Measurements from ENCODE around the gene TNP1. TPM values are rescaled to one million over a fixed set of nuclear protein-coding genes. Genes with fewer than 3 reads are reported as not detected.

Gene TNP1
- total RNA-seq, 1 donor from 2014 or later = not detected

GRCh38 chr2:216882876-216883275 is 23.0 kb upstream of the TNP1 start:
- Mint-ChIP-seq H3K4me1 (ENCODE audit: unreplicated experiment) (no peaks in the 10 kb centered on the region), H3K27me3 (ENCODE audit: unreplicated experiment) (peaks cover 6% of the 10 kb centered on the region), H3K9me3 (ENCODE audit: unreplicated experiment) (no peaks in the 10 kb centered on the region), H3K4me3 (ENCODE audit: unreplicated experiment) (no peak overlapping the region), H3K36me3 (ENCODE audit: low read depth, unreplicated experiment) (no peaks in the 10 kb centered on the region), H3K27ac (ENCODE audit: unreplicated experiment) (no peak overlapping the region)
- DNase-seq (ENCODE audit: low spot score) = no peak
- TF ChIP-seq CTCF (IDR thresholded peaks at IDR 0.05; ENCODE audit: unreplicated experiment) = no peak

GRCh38 chr2:216881411-216881810 is 21.5 kb upstream of the TNP1 start:
- Mint-ChIP-seq H3K36me3 (ENCODE audit: low read depth, unreplicated experiment) (no peaks in the 10 kb centered on the region), H3K27ac (ENCODE audit: unreplicated experiment) (no peak overlapping the region), H3K27me3 (ENCODE audit: unreplicated experiment) (peaks cover 6% of the 10 kb centered on the region), H3K4me3 (ENCODE audit: unreplicated experiment) (no peak overlapping the region), H3K4me1 (ENCODE audit: unreplicated experiment) (no peaks in the 10 kb centered on the region), H3K9me3 (ENCODE audit: unreplicated experiment) (no peaks in the 10 kb centered on the region)
- DNase-seq (ENCODE audit: low spot score) = no peak
- no peak for TF ChIP-seq CTCF (IDR thresholded peaks at IDR 0.05; ENCODE audit: unreplicated experiment)

GRCh38 chr2:216880509-216881184 is 20.8 kb upstream of the TNP1 start:
- no peak for TF ChIP-seq CTCF (IDR thresholded peaks at IDR 0.05; ENCODE audit: unreplicated experiment)
- no peaks in the 10 kb centered on the region for H3K36me3 Mint-ChIP-seq (ENCODE audit: low read depth, unreplicated experiment)
- no peak overlapping the region for H3K4me3 Mint-ChIP-seq (ENCODE audit: unreplicated experiment)
- H3K27me3 Mint-ChIP-seq (ENCODE audit: unreplicated experiment) = peaks cover 6% of the 10 kb centered on the region
- no peak for DNase-seq (ENCODE audit: low spot score)
- H3K4me1 Mint-ChIP-seq (ENCODE audit: unreplicated experiment) = no peaks in the 10 kb centered on the region
- no peak overlapping the region for H3K27ac Mint-ChIP-seq (ENCODE audit: unreplicated experiment)
- no peaks in the 10 kb centered on the region for H3K9me3 Mint-ChIP-seq (ENCODE audit: unreplicated experiment)

GRCh38 chr2:216879727-216880508 is 20.1 kb upstream of the TNP1 start:
- H3K36me3 Mint-ChIP-seq (ENCODE audit: low read depth, unreplicated experiment) = no peaks in the 10 kb centered on the region
- H3K27me3 Mint-ChIP-seq (ENCODE audit: unreplicated experiment) = peaks cover 6% of the 10 kb centered on the region
- H3K4me1 Mint-ChIP-seq (ENCODE audit: unreplicated experiment) = no peaks in the 10 kb centered on the region
- DNase-seq (ENCODE audit: low spot score) = no peak
- no peak overlapping the region for H3K27ac Mint-ChIP-seq (ENCODE audit: unreplicated experiment)
- H3K9me3 Mint-ChIP-seq (ENCODE audit: unreplicated experiment) = no peaks in the 10 kb centered on the region
- no peak overlapping the region for H3K4me3 Mint-ChIP-seq (ENCODE audit: unreplicated experiment)
- no peak for TF ChIP-seq CTCF (IDR thresholded peaks at IDR 0.05; ENCODE audit: unreplicated experiment)

- Mint-ChIP-seq H3K4me3 (ENCODE audit: unreplicated experiment) (no peak overlapping the region), H3K36me3 (ENCODE audit: low read depth, unreplicated experiment) (no peaks in the 10 kb centered on the region), H3K27ac (ENCODE audit: unreplicated experiment) (no peak overlapping the region), H3K4me1 (ENCODE audit: unreplicated experiment) (no peaks in the 10 kb centered on the region), H3K27me3 (ENCODE audit: unreplicated experiment) (peaks cover 2% of the 10 kb centered on the region), H3K9me3 (ENCODE audit: unreplicated experiment) (no peaks in the 10 kb centered on the region)
- no peak for TF ChIP-seq CTCF (IDR thresholded peaks at IDR 0.05; ENCODE audit: unreplicated experiment)
- DNase-seq (ENCODE audit: low spot score) = no peak
Observed at GRCh38 chr2:216878072-216878471, 18.2 kb upstream of the TNP1 start.

Data from endothelial cell (in vitro differentiated cells).